Erythroblast (primary cell): ENCODE results near the gene HS6ST1.
"Not testable (repeated sequence)": the region's sequence is repeated elsewhere in the genome, so short reads cannot be mapped to it uniquely, and the experiment has no call there.

ENCODE experiments used
- DNase-seq, 2 experiments: peaks; one replicate each; lab custom pipeline; 2025; lab: John Stamatoyannopoulos, UW
- GATA1 ChIP-seq: IDR thresholded peaks from 2 replicates; pipeline ENCODE4 v1.6.1; 2011; ENCODE audit warnings: low read depth, mild to moderate bottlenecking, control low read depth, low read length, moderate library complexity
- POLR2A ChIP-seq: IDR thresholded peaks from 2 replicates; pipeline ENCODE4 v1.6.1; 2011; ENCODE audit warnings: mild to moderate bottlenecking, low read length

Gene HS6ST1

DNA sequence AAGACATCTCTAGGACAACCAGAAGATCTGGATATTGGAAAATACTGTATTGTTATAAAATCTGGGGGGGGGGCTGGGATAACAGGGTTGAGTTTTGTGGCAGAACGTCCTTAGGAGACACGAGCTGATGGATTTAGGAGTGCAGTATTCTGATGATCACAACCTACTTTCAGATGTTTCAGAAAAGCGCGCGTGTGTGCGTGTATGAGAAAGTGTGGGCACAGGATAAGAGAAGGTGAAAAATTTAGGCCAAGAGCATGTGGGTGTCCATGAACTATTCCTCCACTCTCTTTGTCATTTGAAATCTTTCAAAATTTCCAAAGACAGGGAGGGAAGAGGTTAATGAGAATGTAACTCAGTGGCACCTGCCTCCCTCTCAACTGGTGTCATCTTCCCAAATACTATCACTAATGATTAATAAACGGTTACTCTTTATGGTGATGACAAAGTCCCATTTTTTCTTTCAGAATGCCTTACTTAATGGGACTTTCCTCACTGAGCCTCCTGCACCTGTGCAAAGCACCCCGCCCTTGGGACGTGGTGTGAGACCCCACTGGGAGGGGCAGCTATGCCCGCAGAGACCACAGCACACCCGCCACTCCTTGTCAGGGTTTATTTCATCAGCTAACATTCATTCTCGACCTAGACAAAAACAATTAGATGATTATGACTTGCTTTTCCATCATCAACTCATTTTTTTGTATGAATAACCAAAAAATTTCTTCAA lies 53.6 kb downstream of the HS6ST1 start:
- TF ChIP-seq POLR2A (no peak), GATA1 (no peak)

DNA sequence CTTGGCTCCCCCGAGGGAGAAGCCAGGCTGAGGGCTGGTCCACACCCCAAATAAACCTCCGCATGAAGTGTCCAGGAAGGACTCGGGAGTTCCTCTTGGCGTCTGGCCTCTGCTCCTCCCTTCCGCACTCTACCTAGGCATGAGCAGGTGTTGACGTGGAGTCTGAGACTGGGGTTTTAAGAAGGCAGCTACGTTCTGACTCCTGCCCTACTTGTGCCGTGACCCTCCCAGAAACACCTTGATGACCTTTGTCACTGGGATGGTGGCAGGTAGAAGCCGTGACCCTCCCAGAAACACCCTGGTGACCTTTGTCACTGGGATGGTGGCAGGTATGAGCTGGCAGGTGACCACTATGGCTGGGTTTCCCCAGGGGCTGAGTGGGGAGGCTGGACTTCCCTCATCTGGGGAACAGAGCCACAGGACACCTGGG lies 54.8 kb downstream of the HS6ST1 start:
- TF ChIP-seq POLR2A (no peak), GATA1 (no peak)
- no peak for DNase-seq

More for the DNA sequence above, 53.6 kb downstream of the HS6ST1 start:
- DNase-seq: no peak

DNA sequence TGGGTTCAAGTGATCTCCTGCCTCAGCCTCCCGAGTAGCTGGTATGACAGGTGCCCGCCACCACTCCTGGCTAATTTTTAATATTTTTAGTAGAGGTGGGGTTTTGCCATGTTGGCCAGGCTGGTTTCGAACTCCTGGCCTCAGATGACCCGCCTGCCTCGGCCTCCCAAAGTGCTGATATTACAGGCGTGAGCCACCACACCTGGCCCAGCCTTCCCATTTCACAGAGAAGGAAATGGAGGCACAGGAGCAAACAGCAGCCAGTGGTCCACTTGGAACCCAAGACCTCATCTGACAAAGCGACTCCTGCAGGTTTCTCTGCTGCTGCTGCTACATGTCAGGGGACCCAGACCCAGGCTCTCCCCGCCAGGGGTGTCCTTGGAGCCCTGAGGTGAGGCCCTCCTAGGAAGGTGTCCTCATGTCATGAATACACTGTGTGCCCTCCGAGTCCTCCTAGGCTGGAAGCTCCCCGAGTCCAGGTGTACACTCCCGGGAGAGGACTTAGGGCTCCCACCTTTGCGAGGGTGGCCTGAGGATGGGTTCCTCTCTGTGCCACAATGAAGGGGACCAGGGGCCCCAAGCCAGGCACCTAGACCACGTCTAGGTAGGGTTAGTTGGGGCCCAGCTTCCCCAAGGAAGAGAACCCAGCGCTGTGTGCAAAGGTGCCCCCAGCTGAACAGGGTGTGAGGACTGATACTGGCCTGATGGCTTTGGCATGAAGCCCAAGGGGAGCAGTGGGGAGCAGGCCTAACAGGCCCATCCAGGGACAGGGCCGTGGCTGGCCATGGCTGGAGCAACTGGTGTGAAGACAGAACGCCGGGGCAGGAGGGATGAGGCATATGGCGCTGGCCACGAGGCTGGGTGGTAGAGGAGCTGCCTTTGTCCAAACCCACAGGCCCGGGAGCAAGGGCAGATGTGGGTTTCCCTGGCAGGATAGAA lies 56.1 kb downstream of the HS6ST1 start:
- TF ChIP-seq POLR2A (no peak), GATA1 (no peak)
- DNase-seq: no peak

- TF ChIP-seq GATA1: no peak
- TF ChIP-seq POLR2A: no peak
- DNase-seq: no peak
Observed at GRCh38 chr2:128261245-128262128, 57.2 kb downstream of the HS6ST1 start.

- no peak for DNase-seq
- TF ChIP-seq POLR2A: no peak
- no peak for TF ChIP-seq GATA1
Observed at GRCh38 chr2:128260239-128261138, 58.2 kb downstream of the HS6ST1 start.

DNA sequence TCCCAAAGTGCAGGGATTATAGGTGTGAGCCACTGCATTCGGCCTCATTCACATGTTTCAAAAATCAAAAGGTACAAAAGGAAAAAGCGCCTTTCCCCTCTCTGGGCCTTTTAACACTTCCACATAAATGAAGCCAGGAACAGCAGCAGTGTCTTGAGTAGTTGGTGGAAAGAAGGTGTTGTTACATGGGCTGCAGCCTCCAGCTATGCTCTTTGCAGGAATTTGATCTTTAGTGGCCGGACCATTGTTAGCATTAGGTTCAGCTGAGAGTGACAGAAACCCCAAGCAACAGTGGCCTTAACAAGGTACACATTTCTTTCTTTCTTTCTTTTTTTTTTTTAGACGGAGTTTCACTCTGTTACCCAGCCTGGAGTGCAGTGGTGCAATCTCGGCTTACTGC lies 59.1 kb downstream of the HS6ST1 start:
- TF ChIP-seq GATA1 (no peak), POLR2A (no peak)
- DNase-seq: no peak

DNA sequence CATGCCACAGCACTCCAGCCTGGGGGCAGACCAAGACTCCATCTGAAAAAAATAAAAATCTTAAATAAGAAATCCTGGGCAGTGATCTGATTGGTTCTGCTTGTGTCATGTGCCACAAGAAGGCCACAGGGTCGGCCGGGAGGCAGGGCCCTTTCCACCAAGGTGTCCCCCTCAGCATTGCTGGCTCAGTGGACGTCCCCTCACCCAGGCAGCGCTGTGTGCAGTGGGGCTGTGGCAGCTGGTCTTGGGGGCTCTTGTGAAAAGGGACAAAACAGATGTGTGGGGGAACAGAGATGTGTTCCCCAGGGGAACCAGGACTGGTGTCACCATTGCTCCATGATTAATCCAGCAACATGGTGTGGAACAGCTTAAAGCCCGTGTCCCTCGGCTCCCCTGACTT lies 60.5 kb downstream of the HS6ST1 start:
- DNase-seq: no peak
- TF ChIP-seq POLR2A: no peak
- TF ChIP-seq GATA1: no peak

DNA sequence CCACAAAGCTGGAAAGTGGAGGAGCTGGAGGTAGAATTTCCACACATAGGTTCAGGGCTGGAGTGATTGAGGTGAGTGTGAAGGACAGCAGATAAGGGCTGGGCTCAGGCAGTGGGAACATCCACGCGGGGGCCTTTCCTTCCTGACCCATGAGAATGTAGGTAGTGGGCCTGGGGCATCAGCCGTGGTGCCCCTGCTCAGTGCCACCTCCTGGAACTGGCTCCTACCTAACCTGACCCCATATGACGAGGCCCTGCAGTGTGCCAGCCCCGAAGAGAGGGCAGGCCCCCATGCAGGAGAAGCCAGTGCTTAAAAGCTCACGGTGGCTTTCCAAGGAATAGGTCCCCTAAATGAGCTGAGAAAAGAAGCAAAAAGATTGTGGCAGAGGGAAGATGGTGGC lies 66.2 kb downstream of the HS6ST1 start:
- TF ChIP-seq GATA1 (no peak), POLR2A (no peak)
- no peak for DNase-seq

GRCh38 chr2:128252086-128252485 lies 66.6 kb downstream of the HS6ST1 start:
- DNase-seq: not testable (repeated sequence)

DNA sequence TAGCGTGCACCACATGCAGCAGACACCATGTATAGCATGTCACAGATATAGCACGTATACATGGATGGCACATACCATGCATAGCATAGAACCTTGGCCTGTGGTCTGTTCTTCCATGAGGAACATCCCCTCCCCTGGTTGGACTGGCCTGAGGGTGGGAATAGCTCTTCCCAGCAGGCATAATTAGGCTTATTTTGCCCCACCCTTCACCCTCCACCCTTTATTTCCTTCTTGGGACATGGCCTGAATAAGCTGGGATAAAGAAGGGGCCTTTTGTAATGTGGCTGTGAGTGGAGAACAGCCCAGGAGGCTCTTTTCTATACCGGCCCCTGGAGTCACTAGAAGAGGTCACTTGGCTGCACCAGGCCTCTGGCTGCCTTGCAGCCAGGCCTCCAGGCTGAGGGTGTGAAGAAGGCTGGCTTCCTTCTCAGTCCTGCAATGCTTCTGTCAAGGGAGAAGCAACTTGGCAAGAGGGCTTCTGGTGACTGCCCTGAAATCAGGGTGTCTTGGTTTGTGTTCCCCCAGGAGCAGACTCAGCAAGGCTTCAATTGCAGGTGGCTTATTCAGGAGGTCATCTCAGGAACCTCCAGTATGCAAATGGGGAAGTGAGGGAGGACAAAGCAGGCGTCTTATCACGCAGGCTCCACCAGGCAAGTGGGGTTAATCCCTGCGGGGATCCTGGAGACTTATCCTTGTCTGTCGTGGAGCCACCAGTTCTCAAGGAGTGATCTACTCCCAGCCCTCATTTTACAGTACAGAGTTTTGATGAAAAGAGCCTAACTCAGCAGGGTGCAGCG lies 68.2 kb downstream of the HS6ST1 start:
- no peak for TF ChIP-seq POLR2A
- no peak for TF ChIP-seq GATA1
- no peak for DNase-seq

DNA sequence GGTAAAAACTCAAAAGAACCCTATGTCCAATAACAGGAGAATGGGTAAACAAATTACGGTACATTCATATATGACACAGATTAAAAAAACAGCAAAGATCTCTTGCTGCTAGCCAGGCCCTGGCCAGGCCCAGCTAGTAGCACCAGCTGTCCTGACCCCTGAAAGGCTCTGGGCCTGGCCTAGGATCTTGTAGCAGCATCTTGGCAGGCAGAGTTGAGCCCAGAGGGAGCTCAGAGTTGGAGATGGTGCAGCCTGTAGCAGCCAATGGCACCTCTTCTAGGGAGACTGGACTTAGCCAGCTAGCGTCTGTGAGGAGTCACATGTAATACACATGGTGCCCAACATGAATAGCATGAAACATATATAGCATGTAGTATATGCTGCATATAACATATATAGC lies 69.1 kb downstream of the HS6ST1 start:
- TF ChIP-seq GATA1: no peak
- TF ChIP-seq POLR2A: no peak
- DNase-seq: no peak

DNA sequence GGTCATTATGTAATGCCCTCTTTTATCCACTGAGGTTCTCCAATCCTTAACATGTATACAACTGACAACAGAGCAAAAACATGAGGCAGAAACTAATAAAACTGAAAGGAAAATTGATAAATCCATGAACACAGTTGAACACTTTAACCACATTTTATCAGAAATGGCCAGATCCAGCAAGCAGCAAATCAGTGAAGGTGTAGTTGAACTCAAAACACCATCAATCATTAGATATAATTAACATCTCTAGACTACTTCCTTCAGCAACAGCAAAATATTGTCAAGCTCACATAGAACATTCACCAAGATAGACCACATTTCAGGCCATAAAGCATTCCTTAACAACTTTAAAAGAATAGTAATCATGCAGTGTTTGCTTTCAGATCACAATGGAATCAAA lies 72.9 kb downstream of the HS6ST1 start:
- no peak for DNase-seq
- TF ChIP-seq POLR2A (no peak), GATA1 (no peak)

DNA sequence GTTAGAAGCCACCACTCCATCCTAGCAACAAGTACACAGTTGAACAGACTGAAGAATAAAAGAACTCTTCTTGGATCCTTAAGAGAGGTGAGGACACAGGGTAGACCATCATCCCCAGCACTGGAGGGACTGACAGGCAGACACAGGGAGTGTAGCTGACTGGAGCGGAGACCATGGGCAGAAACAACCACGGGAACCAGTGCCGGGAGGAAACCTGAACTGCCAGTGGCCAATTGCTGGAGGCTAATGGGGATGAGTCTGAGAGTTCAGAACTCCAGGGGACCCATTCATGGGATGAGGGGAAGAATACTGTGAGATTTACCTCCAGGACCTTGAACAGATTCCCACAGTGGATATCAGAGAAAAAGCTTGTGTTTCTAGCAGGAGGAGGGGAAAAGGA lies 76.8 kb downstream of the HS6ST1 start:
- TF ChIP-seq POLR2A (no peak), GATA1 (no peak)
- DNase-seq: no peak
